Measurements from ENCODE around the gene GKN2. TPM values are rescaled to one million over a fixed set of nuclear protein-coding genes. Genes with fewer than 3 reads are reported as not detected.

The GKN2 gene
- total RNA-seq, 1 experiment from 2014 or later, result not detected

- in situ Hi-C loops (cut with HindIII; ENCODE audit: low pct_unique_long_range_greater_than_20kb, low sequenced_read_pairs), result no loop called here
- Histone ChIP-seq H3K36me3 (ENCODE audit: control insufficient read depth, insufficient read depth, low read length) (no peaks in the 10 kb centered on the region), H3K9me3 (ENCODE audit: control insufficient read depth, insufficient read depth, low read depth, low read length) (no peaks in the 10 kb centered on the region), H3K4me3 (ENCODE audit: low read depth in 2 of 2, low read length in 2 of 2) (no peak overlapping the region), H3K27ac (ENCODE audit: low read length) (no peak overlapping the region), H3K27me3 (ENCODE audit: control insufficient read depth, insufficient read depth, low read length) (no peaks in the 10 kb centered on the region), H3K4me1 (ENCODE audit: control insufficient read depth, insufficient read depth, low read length) (no peaks in the 10 kb centered on the region)
- intact Hi-C loops (cut with micrococcal nuclease; ENCODE audit: unreplicated experiment), result loop anchor here (5.0 kb wide), 1 partner anchor 154 kb away; no protein-coding TSS in a partner anchor
- no peak for DNase-seq (ENCODE audit: low read depth, low spot score)
- POLR2A ChIA-PET, result no interaction called here
- no TSS peak for BruUV-seq (replicated peaks)
- ATAC-seq, result no peak
- TF ChIP-seq SIN3A (IDR thresholded peaks at IDR 0.05; ENCODE audit: borderline replicate concordance, insufficient read depth, low read depth, low read length) (no peak), CTCF (IDR thresholded peaks at IDR 0.05) (no peak), TCF7L2 (IDR thresholded peaks at IDR 0.05; ENCODE audit: low read depth, low read length) (no peak), POLR2AphosphoS5 (IDR thresholded peaks at IDR 0.05; ENCODE audit: low read depth, low read length) (no peak), REST (IDR thresholded peaks at IDR 0.05; ENCODE audit: insufficient read depth in 1 of 2, low read depth in 2 of 2, low read length in 1 of 2) (no peak)
- CTCF ChIA-PET, result interaction anchor here (1.5 kb wide), 1 partner anchor 18 kb away, joined by 3 read pairs; no protein-coding TSS in a partner anchor
These were observed 46.0 kb downstream of the GKN2 start for GRCh38 chr2:68906716-68907115.

- in situ Hi-C loops (cut with HindIII; ENCODE audit: low pct_unique_long_range_greater_than_20kb, low sequenced_read_pairs), result no loop called here
- Histone ChIP-seq H3K27ac (ENCODE audit: low read length) (no peak overlapping the region), H3K9me3 (ENCODE audit: control insufficient read depth, insufficient read depth, low read depth, low read length) (no peaks in the 10 kb centered on the region), H3K27me3 (ENCODE audit: control insufficient read depth, insufficient read depth, low read length) (no peaks in the 10 kb centered on the region), H3K4me1 (ENCODE audit: control insufficient read depth, insufficient read depth, low read length) (no peaks in the 10 kb centered on the region), H3K4me3 (ENCODE audit: low read depth in 2 of 2, low read length in 2 of 2) (no peak overlapping the region), H3K36me3 (ENCODE audit: control insufficient read depth, insufficient read depth, low read length) (no peaks in the 10 kb centered on the region)
- DNase-seq (ENCODE audit: low read depth, low spot score) (no peak), ATAC-seq (no peak)
- intact Hi-C loops (cut with micrococcal nuclease; ENCODE audit: unreplicated experiment), result loop anchor here (5.0 kb wide), 1 partner anchor 153 kb away; no protein-coding TSS in a partner anchor
- TF ChIP-seq TCF7L2 (IDR thresholded peaks at IDR 0.05; ENCODE audit: low read depth, low read length) (no peak), SIN3A (IDR thresholded peaks at IDR 0.05; ENCODE audit: borderline replicate concordance, insufficient read depth, low read depth, low read length) (no peak), REST (IDR thresholded peaks at IDR 0.05; ENCODE audit: insufficient read depth in 1 of 2, low read depth in 2 of 2, low read length in 1 of 2) (no peak), POLR2AphosphoS5 (IDR thresholded peaks at IDR 0.05; ENCODE audit: low read depth, low read length) (no peak), CTCF (IDR thresholded peaks at IDR 0.05) (no peak)
- CTCF ChIA-PET, result no interaction called here
- BruUV-seq (replicated peaks), result no TSS peak
- POLR2A ChIA-PET, result no interaction called here
These were observed 47.6 kb downstream of the GKN2 start for GRCh38 chr2:68905116-68905515.
